Neural cell (in vitro differentiated cells): ENCODE measurements around the gene TRABD2A. TPM values are rescaled to one million over a fixed set of nuclear protein-coding genes. Genes with fewer than 3 reads are reported as not detected.

Experiments
- H2AFZ ChIP-seq: fragments of 200-600, 300-800 bp; sonication (generic), shearing (Covaris generic); 2 replicates; pipeline ENCODE4 v1.6.0; 2014; ENCODE audit warnings: low read depth, mild to moderate bottlenecking, antibody characterized with exemption, low read length, moderate library complexity
- H3F3A ChIP-seq: fragments of 200-600 bp; shearing (Covaris generic); 2 replicates; pipeline ENCODE4 v1.6.1; 2016; ENCODE audit warnings: mild to moderate bottlenecking, moderate library complexity, mixed read lengths, antibody characterized with exemption, low read length; ENCODE audit not compliant: insufficient read depth, poor library complexity, severe bottlenecking
- H3K27ac ChIP-seq: fragments of 200-600, 300-800 bp; sonication (generic), shearing (Covaris generic); 2 replicates; pipeline ENCODE4 v1.5.1; 2014; ENCODE audit warnings: mild to moderate bottlenecking, low read length, moderate library complexity
- H3K27me3 ChIP-seq: fragments of 300-800, 200-600 bp; sonication (generic), shearing (Covaris generic); 2 replicates; pipeline ENCODE4 v1.6.0; 2014; ENCODE audit warnings: mild to moderate bottlenecking, low read depth, low read length, moderate library complexity; ENCODE audit not compliant: insufficient read depth
- H3K36me3 ChIP-seq: fragments of 300-800, 200-600 bp; sonication (generic), shearing (Covaris generic); 2 replicates; pipeline ENCODE4 v1.5.1; 2014; ENCODE audit warnings: mild to moderate bottlenecking, antibody characterized with exemption, low read length, moderate library complexity; ENCODE audit not compliant: insufficient read depth
- H3K4me2 ChIP-seq: fragments of 300-800, 200-600 bp; sonication (generic), shearing (Covaris generic); 2 replicates; pipeline ENCODE4 v1.6.0; 2014; ENCODE audit warnings: mild to moderate bottlenecking, low read length
- H3K4me3 ChIP-seq: fragments of 300-800, 200-600 bp; sonication (generic), shearing (Covaris generic); 2 replicates; pipeline ENCODE4 v1.5.1; 2014; ENCODE audit warnings: mild to moderate bottlenecking, low read length, moderate library complexity
- H3K79me2 ChIP-seq: fragments of 200-600 bp; shearing (Covaris generic); replicated peaks from 2 replicates; pipeline ENCODE4 v1.6.0; 2014; ENCODE audit warnings: mild to moderate bottlenecking, low read length, moderate library complexity; ENCODE audit not compliant: insufficient read depth
- H3K9ac ChIP-seq: fragments of 300-800, 200-600 bp; sonication (generic), shearing (Covaris generic); 2 replicates; pipeline ENCODE4 v1.6.1; 2016; ENCODE audit warnings: mild to moderate bottlenecking, low read length, mixed read lengths
- H3K9me2 ChIP-seq: fragments of 200-600 bp; shearing (Covaris generic); 2 replicates; pipeline ENCODE4 v1.6.1; 2016; ENCODE audit warnings: mild to moderate bottlenecking, low read length, mixed read lengths; ENCODE audit not compliant: insufficient read depth
- H3K9me3 ChIP-seq: fragments of 200-600, 300-800 bp; sonication (generic), shearing (Covaris generic); 2 replicates; pipeline ENCODE4 v1.6.1; 2016; ENCODE audit warnings: mild to moderate bottlenecking, mixed run types, low read length, moderate library complexity, mixed read lengths
- H4K20me1 ChIP-seq: fragments of 200-600 bp; shearing (Covaris generic); 2 replicates; pipeline ENCODE4 v1.6.1; 2016; ENCODE audit warnings: mild to moderate bottlenecking, mixed run types; ENCODE audit not compliant: insufficient read depth
- EP300 ChIP-seq: fragments of 450-650 bp; conservative IDR thresholded peaks from 2 replicates; pipeline ENCODE4 v1.6.1; 2014; ENCODE audit warnings: antibody characterized with exemption, mild to moderate bottlenecking, moderate library complexity; ENCODE audit not compliant: poor library complexity, severe bottlenecking
- EZH2 ChIP-seq: fragments of 200-600, 300-800 bp; shearing (Covaris generic), sonication (generic); IDR thresholded peaks from 2 replicates; pipeline ENCODE4 v1.6.1; 2014; ENCODE audit warnings: antibody characterized with exemption, low read length, borderline replicate concordance, mild to moderate bottlenecking; ENCODE audit not compliant: insufficient read depth, poor library complexity, severe bottlenecking
- MXI1 ChIP-seq: fragments of 450-650 bp; conservative IDR thresholded peaks from 2 replicates; pipeline ENCODE4 v1.6.1; 2014; ENCODE audit warnings: antibody characterized with exemption, mild to moderate bottlenecking; ENCODE audit not compliant: poor library complexity, severe bottlenecking
- POLR2AphosphoS5 ChIP-seq: IDR thresholded peaks from 2 replicates; pipeline ENCODE4 v1.6.1; 2012
- RAD21 ChIP-seq: fragments of 450-650 bp; conservative IDR thresholded peaks from 2 replicates; pipeline ENCODE4 v1.6.1; 2014; ENCODE audit warnings: antibody characterized with exemption, mild to moderate bottlenecking, moderate library complexity
- SMC3 ChIP-seq: fragments of 450-650 bp; conservative IDR thresholded peaks from 2 replicates; pipeline ENCODE4 v1.6.1; 2014; ENCODE audit warnings: antibody characterized with exemption, mild to moderate bottlenecking, moderate library complexity; ENCODE audit not compliant: poor library complexity
- TAF1 ChIP-seq: IDR thresholded peaks from 2 replicates; pipeline ENCODE4 v1.6.1; 2012; ENCODE audit warnings: low read depth
- polyA plus RNA-seq: library from polyadenylated mRNA; depleted of rRNA; stranded (reverse); fragments of >200 nt; gene quantifications from 2 replicates; pipeline ENCODE4 v1.2.3, GENCODE V29; 2014
- TF ChIP-seq, protein P1 (sequence below): IDR thresholded peaks from 2 replicates; pipeline ENCODE4 v1.6.1; 2012; ENCODE audit warnings: borderline replicate concordance
- TF ChIP-seq, protein P2 (sequence below): fragments of 450-650 bp; IDR thresholded peaks from 2 replicates; pipeline ENCODE4 v1.5.1; 2014; ENCODE audit warnings: antibody characterized with exemption, mild to moderate bottlenecking, moderate library complexity; ENCODE audit not compliant: poor library complexity, severe bottlenecking

The TRABD2A gene
- polyA plus RNA-seq, 1 donor from 2014 or later: 0.17 TPM

DNA sequence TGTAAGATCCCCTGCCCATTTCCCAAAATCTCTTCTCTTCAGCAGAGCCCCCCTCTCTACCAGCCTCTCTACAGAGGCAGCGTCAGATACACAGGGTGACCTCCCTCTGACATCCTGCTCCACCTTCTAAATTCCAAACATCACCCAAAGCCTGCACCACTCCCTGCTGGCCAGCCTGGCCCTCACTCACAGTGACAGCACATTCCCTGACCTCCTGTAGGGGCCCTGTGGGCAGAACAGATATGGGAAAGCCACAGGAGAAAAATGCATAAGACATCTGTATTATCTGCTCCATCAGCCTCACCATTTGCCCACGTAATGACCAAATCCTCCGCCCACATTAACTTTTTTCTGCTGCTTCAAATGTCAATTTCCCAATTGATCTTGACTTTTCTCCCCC is 40.6 kb downstream of the TRABD2A start:
- TF ChIP-seq TAF1: no peak
- no peak for TF ChIP-seq RAD21
- TF ChIP-seq SMC3: no peak
- TF ChIP-seq, protein P1, sequence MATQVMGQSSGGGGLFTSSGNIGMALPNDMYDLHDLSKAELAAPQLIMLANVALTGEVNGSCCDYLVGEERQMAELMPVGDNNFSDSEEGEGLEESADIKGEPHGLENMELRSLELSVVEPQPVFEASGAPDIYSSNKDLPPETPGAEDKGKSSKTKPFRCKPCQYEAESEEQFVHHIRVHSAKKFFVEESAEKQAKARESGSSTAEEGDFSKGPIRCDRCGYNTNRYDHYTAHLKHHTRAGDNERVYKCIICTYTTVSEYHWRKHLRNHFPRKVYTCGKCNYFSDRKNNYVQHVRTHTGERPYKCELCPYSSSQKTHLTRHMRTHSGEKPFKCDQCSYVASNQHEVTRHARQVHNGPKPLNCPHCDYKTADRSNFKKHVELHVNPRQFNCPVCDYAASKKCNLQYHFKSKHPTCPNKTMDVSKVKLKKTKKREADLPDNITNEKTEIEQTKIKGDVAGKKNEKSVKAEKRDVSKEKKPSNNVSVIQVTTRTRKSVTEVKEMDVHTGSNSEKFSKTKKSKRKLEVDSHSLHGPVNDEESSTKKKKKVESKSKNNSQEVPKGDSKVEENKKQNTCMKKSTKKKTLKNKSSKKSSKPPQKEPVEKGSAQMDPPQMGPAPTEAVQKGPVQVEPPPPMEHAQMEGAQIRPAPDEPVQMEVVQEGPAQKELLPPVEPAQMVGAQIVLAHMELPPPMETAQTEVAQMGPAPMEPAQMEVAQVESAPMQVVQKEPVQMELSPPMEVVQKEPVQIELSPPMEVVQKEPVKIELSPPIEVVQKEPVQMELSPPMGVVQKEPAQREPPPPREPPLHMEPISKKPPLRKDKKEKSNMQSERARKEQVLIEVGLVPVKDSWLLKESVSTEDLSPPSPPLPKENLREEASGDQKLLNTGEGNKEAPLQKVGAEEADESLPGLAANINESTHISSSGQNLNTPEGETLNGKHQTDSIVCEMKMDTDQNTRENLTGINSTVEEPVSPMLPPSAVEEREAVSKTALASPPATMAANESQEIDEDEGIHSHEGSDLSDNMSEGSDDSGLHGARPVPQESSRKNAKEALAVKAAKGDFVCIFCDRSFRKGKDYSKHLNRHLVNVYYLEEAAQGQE: no peak
- TF ChIP-seq MXI1: no peak
- no peak for TF ChIP-seq POLR2AphosphoS5
- TF ChIP-seq EZH2: no peak
- TF ChIP-seq, protein P2, sequence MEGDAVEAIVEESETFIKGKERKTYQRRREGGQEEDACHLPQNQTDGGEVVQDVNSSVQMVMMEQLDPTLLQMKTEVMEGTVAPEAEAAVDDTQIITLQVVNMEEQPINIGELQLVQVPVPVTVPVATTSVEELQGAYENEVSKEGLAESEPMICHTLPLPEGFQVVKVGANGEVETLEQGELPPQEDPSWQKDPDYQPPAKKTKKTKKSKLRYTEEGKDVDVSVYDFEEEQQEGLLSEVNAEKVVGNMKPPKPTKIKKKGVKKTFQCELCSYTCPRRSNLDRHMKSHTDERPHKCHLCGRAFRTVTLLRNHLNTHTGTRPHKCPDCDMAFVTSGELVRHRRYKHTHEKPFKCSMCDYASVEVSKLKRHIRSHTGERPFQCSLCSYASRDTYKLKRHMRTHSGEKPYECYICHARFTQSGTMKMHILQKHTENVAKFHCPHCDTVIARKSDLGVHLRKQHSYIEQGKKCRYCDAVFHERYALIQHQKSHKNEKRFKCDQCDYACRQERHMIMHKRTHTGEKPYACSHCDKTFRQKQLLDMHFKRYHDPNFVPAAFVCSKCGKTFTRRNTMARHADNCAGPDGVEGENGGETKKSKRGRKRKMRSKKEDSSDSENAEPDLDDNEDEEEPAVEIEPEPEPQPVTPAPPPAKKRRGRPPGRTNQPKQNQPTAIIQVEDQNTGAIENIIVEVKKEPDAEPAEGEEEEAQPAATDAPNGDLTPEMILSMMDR: no peak
- no peak for TF ChIP-seq EP300
- no peak overlapping the region for H2AFZ ChIP-seq

DNA sequence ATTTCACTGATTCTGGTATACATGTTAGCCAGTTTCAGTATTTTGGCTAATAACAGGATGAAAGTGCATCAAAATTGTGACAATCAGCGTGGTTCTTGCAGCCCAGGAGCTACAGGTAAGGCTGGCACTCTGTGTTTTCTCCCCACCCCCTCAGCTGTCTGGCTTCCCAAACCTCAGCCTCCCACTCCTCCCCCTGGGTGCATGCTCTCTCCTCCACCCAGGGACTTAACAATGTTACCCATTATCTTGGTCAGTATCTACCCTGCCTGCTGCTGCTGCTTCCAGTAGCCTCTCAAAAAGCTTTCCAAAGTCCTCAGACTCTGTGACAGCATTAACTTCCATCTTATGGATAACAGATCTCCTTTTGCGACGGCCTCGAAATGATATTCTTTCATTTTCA is 41.0 kb downstream of the TRABD2A start:
- no peak overlapping the region for H2AFZ ChIP-seq

More for the DNA sequence above, 40.6 kb downstream of the TRABD2A start:
- Histone ChIP-seq H3K9me2 (no peaks in the 10 kb centered on the region), H3K9me3 (no peaks in the 10 kb centered on the region), H3K9ac (no peak overlapping the region), H3F3A (no peaks in the 10 kb centered on the region), H3K27ac (no peak overlapping the region), H3K27me3 (no peaks in the 10 kb centered on the region), H3K79me2 (no peaks in the 10 kb centered on the region), H3K4me2 (no peak overlapping the region), H3K4me3 (no peak overlapping the region), H3K36me3 (no peaks in the 10 kb centered on the region), H4K20me1 (no peaks in the 10 kb centered on the region)

More for the DNA sequence above, 41.0 kb downstream of the TRABD2A start:
- H3K9me3 ChIP-seq: no peaks in the 10 kb centered on the region
- H4K20me1 ChIP-seq: no peaks in the 10 kb centered on the region
- H3K27me3 ChIP-seq: no peaks in the 10 kb centered on the region
- H3K4me2 ChIP-seq: no peak overlapping the region
- no peak overlapping the region for H3K9ac ChIP-seq
- no peaks in the 10 kb centered on the region for H3F3A ChIP-seq
- no peaks in the 10 kb centered on the region for H3K79me2 ChIP-seq
- TF ChIP-seq RAD21 (no peak), EP300 (no peak), POLR2AphosphoS5 (no peak), MXI1 (no peak), EZH2 (no peak), TAF1 (no peak), SMC3 (no peak)
- TF ChIP-seq, protein P2: no peak
- TF ChIP-seq, protein P1: no peak
- H3K9me2 ChIP-seq: no peaks in the 10 kb centered on the region
- no peak overlapping the region for H3K27ac ChIP-seq
- H3K4me3 ChIP-seq: no peak overlapping the region
- H3K36me3 ChIP-seq: no peaks in the 10 kb centered on the region
